HG03025 (cell line): ENCODE data around the gene GPR65.

Experiments
- ATAC-seq: cut with Tn5 transposase; IDR thresholded peaks from one replicate; pipeline ENCODE4 v1.9.1; 2021; ENCODE audit warnings: mild to moderate bottlenecking, moderate library complexity; ENCODE audit not compliant: unreplicated experiment, low FRiP score

The GPR65 gene

DNA sequence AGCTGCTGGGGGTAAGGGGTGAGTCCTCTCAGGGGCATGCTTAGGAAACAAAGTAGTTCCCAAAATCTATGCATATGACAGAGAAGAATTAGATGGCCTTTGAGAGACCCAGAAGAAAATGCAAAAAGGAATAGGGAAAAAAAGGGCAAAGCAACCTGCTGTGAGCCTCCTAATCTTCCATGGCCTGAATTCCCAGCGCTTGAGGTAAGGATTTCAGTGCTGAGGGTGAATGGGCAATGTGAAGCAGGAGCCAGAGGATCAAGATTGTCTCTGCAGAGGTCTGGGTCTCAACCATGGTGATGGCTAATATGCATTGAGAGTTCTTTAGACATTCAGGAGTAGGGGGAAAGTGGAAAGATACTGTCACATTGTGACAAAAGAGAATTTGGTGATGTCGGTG is 31.5 kb downstream of the GPR65 start:
- ATAC-seq: no peak

DNA sequence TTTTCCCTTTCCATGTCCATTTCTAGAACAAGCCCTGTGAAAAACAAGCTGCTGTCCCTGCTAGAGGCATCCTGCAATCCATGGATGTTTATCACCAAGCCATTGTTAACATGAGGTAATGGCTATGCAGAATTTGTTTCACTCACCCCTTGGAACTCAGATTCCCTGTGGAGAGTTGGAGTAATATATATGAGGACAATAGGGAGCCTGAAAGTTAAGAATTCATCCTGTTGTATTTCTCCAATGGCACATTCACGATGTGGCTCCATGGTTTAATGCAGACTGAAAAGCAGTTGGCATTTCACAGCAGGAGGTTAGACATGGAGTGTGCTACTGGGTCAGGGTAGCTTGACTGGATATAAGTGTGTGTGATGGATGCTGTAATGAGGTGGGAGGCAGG is 32.4 kb downstream of the GPR65 start:
- no peak for ATAC-seq

GRCh38 chr14:88039197-88039596 is 34.3 kb downstream of the GPR65 start:
- no peak for ATAC-seq

- ATAC-seq: no peak
These were observed 35.2 kb downstream of the GPR65 start for GRCh38 chr14:88040146-88040545.

DNA sequence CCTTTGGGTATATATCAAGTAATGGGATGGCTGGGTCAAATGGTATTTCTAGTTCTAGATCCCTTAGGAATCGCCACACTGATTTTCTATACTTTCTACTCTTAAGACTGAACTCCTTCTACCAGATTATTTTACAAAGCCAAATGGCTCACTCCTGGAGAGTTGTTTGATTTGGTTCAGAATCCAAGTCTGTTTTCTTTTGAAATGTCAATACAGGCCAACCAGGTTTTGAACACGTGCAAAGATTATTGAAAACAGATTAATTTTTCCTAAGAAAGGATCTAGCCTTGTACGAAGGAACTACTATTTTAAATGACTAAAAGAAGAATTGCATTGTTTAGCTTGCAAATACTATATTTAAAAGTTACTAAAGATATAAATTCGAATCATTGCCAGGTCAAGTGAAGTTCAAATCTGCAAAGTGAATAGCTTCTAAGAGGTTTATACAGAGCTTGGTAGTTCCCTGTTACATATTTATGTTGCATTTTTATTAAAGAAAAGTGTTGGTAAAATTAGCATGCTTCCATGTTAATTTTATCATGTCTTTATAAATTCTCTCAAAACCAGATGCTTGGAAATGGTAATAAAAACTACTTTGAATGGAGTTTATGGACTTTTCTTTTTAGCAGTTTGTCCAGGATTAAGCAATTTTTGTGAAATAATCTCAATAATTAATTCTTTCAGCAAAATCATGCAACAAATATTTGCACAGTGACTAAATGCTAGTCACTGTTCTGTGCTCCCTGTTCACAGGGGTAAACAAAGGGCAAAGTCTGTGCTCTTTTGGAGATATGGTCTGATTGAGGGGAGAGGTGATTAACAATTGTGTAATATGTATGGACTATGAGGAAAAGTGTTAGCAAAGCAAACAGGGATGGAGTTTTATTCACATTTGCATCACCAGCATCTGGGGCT is 38.9 kb downstream of the GPR65 start:
- no peak for ATAC-seq

DNA sequence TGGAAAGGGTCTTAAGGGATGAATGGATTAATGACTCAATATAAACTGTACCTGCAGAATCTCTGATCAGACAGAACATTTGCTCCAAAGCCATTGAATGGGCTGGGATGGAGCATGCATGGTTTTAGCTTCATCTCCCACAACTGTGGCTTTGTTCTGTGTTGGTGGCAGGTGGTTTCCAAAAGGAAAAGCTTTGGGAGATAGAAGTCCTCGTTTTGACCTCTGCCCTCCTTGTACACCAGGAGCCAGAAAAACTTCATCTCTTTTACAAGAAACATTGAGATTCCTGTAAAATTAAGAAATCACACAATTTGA is 39.5 kb downstream of the GPR65 start:
- ATAC-seq: no peak

GRCh38 chr14:88044776-88045446 is 40.0 kb downstream of the GPR65 start:
- ATAC-seq: no peak

DNA sequence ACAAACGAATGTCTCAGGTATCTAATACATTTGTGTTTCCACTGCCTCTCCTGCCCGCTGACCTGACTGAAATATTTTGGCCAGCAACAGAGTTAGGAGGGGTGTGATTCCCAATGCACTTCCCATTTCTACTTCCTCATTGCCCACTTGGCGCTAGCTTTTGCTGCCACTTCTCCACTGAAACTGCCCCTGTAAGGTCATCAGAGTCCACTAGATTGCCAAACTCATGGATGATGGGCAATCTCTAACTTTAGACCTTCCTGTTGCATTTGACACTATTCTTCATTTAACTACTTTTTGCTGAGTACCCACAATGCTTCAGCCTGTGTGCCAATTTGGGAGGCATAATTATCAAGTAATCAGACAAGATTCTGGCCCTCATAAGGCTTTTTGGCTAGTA is 40.8 kb downstream of the GPR65 start:
- ATAC-seq: no peak

- no peak for ATAC-seq
These were observed 43.4 kb downstream of the GPR65 start for GRCh38 chr14:88048351-88048750.

GRCh38 chr14:88049266-88049665 is 44.3 kb downstream of the GPR65 start:
- no peak for ATAC-seq

- no peak for ATAC-seq
These were observed 45.0 kb downstream of the GPR65 start for GRCh38 chr14:88049936-88050335.

DNA sequence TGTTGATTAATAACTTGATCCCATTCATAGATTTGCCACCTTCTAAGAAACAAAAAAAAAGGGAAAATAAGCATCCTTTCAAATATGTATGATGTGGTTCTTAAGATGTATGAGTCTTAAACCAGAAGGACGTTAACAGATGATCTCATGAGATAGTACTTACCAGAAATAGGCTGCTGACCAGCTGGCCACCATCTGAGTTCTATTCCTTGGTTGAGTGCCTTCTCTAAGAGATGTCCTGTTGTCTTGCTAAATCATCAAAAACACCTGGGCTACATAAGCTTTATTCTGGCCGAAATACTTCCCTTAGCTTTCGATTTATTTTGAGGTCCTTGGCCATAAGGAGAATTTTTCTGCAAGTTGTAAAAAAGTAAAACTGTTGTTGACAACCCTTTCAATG is 55.6 kb downstream of the GPR65 start:
- ATAC-seq: no peak

- ATAC-seq: no peak
These were observed 58.9 kb downstream of the GPR65 start for GRCh38 chr14:88063811-88064210.
